Measurements from ENCODE around the gene LSAMP.
"Not testable (repeated sequence)": the region's sequence is repeated elsewhere in the genome, so short reads cannot be mapped to it uniquely, and the experiment has no call there.

The LSAMP gene

GRCh38 chr3:116087426-116087825 lies 357.9 kb downstream of the LSAMP start:
- no peak for DNase-seq

GRCh38 chr3:116084999-116085791 lies 360.1 kb downstream of the LSAMP start:
- DNase-seq: no peak

DNA sequence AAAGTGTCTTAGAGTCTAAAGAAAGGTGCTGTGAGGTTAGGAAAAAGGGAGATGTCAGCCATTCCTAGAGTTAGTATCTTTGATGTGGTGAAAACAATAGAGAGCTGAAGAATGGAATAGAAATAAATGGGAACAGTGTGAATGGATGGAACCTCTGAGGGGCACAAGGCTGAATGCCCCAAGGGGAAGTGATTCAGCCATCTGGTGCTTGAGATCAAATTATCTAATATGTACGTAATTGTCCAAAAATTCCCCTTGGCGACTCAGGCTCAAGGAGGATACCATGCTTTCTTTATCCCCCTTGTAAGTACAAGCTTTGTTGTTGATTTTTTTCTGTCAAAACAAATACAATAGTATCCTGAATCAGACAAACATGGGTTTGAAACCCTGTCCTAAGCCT lies 361.6 kb downstream of the LSAMP start:
- DNase-seq: no peak

DNA sequence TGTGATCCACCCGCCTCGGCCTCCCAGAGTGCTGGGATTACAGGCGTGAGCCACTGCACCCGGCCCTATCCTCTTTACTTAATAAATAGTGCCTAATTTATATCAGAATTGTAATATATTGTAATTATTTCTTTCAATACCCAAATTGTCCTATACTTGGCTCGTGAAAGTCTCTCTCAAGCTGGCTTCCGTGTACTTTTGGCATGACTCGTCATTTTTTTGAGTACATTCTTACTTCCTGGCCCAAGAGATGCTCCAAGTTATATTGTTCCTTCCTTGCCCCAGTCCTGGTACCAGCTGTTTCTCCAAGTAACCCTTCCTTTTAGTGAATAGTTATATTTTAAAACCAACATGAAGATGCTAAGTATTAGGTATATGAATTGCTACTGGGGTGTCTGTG lies 366.7 kb downstream of the LSAMP start:
- DNase-seq: no peak

DNA sequence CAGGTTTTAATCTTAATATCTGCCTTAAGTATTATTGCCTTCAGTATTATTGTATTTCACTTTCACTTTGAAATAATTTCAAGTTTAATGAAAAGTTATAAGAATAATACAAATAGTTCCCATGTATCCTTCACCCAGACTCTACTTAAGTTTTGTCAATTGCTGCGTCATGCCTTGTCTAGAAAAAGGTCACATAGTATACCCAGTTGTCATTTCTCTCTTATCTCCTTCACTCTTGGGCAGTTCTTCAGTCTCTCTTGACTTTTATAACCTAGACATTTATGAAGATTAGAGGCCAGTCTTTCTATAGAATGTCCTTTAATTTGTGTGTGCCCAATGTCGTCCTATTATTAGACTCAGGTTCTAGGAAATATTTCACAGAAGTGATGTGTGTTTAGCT lies 367.7 kb downstream of the LSAMP start:
- no peak for DNase-seq

GRCh38 chr3:116077059-116077458 lies 368.2 kb downstream of the LSAMP start:
- DNase-seq: no peak

DNA sequence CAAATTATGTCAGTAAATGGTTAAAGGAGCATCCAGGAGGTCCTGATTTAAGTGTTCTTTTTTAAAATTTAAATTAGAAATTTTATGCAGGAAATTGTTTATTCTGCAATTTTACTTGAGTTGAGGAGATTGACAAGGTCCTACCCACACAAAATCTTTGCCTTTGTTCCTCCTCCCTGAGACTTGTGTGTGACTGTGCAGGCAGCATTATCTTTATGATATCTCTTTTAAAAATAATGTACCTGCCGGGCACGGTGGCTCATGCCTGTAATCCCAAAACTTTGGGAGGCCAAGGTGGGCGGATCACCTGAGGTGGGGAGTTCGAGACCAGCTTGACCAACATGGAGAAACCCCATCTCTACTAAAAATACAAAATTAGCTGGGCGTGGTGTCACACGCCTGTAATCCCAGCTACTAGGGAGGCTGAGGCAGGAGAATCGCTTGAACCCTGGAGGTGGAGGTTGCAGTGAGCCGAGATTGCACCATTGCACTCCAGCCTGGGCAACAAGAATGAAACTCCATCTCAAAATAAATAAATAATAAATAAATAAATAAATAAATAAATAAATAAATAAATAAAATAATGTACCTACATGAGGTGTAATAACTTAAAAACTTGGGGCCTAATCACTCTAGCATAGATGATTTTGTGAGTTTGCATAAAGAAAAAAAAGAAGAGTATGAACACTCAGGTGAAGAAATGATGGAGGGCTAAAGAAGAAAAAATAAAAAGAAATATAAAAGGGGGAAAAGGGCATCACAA lies 374.6 kb downstream of the LSAMP start:
- DNase-seq: not testable (repeated sequence)

- DNase-seq: no peak
These were observed 375.2 kb downstream of the LSAMP start for GRCh38 chr3:116070061-116070460.

DNA sequence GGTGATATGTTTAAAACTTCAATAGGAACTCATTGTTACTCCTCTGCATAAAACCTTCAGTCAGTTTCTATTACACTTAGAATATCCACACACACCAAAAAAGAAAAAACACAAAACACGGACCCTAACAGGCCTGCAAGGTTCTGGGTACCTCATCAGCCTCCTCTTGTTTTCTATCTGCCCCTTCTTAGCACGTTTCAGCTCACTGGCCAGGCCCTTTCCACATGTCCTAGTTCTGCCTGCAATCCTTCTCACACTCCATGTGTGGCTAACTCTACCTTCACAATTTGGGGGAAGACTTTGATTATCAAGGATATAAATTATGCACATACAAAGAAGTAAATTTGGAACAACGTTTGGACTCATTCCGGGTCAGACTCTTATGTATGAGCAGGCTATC lies 376.3 kb downstream of the LSAMP start:
- no peak for DNase-seq

- no peak for DNase-seq
These were observed 378.0 kb downstream of the LSAMP start for GRCh38 chr3:116067326-116067725.

DNA sequence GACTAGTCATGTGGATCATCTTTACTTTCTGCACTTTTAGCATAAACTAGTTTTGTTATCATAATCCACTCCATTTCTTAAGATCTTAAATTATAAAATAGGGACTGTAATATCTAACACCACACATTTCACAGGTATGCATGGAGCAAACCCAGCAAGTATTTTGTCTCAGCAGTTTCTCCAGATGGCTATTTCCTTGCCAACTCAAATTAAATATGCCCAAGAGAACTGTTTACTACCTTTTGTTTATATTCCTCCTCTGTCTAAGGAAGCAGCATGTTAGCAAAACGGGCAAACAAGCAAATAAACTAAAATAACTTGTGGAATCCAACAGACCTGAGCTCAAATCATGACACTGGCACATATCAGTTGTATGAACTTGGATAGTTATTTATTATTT lies 379.8 kb downstream of the LSAMP start:
- DNase-seq: no peak

GRCh38 chr3:116064646-116065045 lies 380.6 kb downstream of the LSAMP start:
- DNase-seq: no peak

GRCh38 chr3:116059421-116060096 lies 385.7 kb downstream of the LSAMP start:
- DNase-seq: no peak

DNA sequence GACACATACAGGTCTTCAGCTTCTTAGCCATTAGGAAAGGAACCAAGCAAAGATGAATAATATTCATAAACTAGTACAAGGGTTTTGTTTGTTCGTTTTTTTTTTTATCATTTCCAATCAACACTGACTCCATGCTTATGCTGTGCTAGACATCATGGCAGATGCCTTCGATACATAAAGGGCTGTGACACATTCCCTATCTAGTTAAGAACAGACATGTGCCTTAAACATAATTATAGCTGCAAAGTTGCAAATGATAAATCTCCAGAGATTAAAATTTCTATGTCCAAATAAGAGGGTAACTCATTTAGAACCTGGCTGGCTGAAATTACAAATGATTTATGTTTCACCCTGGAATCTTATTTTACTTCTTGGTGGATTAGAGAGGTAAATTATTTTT lies 386.4 kb downstream of the LSAMP start:
- no peak for DNase-seq

GRCh38 chr3:116057400-116058006 lies 387.8 kb downstream of the LSAMP start:
- DNase-seq: no peak

DNA sequence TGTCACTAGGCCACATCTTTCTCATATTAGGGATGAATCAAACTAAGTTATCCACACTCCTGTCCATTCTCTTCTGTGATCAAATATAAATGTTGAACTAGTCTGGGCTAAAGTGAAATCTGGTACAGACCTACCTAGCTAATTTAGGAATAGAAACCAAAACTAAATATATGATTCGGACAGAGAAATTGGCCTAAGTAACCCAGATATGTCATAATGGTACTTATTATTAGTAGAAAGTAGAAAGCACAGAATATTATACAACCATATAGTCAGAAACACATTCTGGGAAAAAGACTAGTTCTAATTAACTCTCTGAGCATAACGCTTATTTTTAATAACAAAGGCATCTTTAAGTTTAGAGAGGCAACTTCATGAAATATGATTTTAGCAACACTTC lies 389.0 kb downstream of the LSAMP start:
- no peak for DNase-seq

- no peak for DNase-seq
These were observed 392.3 kb downstream of the LSAMP start for GRCh38 chr3:116053017-116053416.

DNA sequence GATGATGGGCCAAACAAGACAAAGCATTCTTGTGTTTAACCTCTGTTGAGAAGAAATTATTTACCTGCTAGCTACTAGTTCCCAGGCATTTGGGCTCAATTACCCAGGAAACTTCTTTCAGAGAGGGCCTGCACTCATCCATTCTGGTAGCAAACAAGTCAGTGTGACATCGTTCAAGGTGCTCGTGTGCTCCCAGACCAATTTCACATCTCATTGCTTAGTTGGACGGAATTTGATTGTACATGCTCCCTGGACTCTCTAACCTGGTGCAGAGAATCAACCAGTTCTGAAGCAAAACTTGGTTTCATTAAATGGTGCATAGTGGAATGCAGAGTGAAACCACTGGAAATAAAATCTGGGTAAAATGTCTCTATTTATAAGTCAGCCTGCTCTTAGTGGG lies 392.7 kb downstream of the LSAMP start:
- no peak for DNase-seq

DNA sequence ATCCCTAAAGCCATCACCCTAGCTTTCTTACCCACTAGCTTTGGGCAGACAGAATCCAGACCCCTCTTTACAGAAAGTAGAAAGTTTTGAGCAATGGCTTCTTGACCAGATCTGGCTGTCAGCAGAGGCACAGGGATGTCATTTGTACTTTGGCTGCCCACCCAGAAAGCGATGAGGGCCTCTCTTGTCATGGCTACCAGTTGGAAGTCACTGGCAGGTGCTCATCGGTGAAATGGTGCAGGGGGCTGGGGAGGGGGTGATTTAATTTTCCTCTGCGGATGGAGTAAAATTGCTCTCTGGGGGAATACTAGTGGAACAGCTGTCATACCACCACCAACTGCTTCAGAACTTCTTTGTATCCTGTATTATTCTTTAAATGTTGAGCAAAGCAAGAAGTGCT lies 393.7 kb downstream of the LSAMP start:
- no peak for DNase-seq

DNA sequence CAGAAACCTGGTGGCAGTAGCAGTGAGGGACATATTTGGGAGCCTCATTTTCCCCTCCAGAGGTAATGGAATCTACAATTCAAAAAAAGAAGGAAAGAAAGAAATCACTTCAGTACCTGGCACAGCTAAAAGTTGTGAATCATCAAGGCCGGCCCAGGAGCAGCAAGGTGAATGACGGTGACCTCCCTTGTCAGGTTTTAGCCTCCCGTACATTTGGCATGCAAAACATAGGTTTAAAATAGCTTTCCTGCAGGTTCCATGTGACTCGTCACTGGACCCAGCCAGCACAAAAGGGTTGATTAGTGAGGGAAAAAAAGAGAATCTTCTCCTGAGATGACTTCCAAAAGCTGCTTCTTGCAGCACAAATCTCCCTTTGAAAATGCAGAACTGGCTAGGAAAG lies 394.2 kb downstream of the LSAMP start:
- no peak for DNase-seq

- no peak for DNase-seq
These were observed 394.9 kb downstream of the LSAMP start for GRCh38 chr3:116050311-116050915.

DNA sequence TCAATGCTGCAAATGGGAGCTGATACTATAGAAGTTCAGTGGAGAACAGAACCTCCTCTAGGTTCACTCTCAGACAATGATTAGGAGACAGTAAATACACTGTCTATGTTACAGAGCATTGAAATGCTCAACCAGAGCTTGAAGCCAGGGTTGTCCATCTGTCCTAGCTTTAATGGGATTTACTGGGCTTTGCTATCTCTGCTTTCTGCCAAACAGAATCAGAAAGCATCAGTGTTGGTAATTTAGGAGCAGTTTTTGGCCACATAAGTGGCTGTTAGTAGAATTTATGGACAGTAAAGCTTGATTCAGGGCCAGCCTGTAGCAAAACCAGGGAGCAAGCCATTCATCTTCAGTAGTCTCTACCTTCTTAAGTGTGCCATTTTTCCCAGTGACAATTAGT lies 396.3 kb downstream of the LSAMP start:
- no peak for DNase-seq

DNA sequence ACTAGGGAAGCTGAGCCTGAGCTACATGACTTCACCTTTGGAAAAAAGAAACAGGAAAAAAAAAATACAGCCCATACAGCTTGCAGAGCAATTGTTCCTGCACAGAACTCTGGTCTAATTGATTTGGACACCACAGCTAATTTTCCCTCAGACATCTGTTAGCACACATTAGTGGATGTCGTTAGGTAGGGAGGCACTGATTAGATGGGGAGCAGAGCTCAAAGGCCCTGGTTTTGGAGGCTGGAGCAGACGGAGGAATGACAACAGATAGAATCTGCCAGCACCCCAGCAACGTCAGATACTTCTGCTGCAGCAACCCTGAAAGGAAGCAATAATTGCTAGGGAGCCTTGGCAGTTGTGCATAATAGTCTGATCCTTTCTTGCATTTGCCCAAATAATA lies 398.9 kb downstream of the LSAMP start:
- DNase-seq: no peak
